Osteoblast (primary cell): Measurements from ENCODE around the gene KCNJ2. TPM values are rescaled to one million over a fixed set of nuclear protein-coding genes. Genes with fewer than 3 reads are reported as not detected.
A peak's percentile ranks its signal among the peaks of the same experiment; 100 is the strongest.

ENCODE experiments used
- DNase-seq: peaks from one replicate; pipeline ENCODE4 v3.0.0; 2011; ENCODE audit warnings: low spot score, mixed read lengths; ENCODE audit not compliant: insufficient read length; ENCODE audit errors: missing footprints
- H2AFZ ChIP-seq: 2 replicates; pipeline ENCODE4 v1.6.0; 2011; ENCODE audit warnings: mild to moderate bottlenecking, low read length
- H3K27ac ChIP-seq: 2 replicates; pipeline ENCODE4 v1.5.1; 2011; ENCODE audit warnings: mild to moderate bottlenecking, low read depth, low read length, moderate library complexity
- H3K27me3 ChIP-seq: 2 replicates; pipeline ENCODE4 v1.6.0; 2012; ENCODE audit warnings: mild to moderate bottlenecking, control low read depth, inconsistent platforms, low read length, moderate library complexity; ENCODE audit not compliant: insufficient read depth
- H3K36me3 ChIP-seq: 2 replicates; pipeline ENCODE4 v1.5.1; 2011; ENCODE audit warnings: mild to moderate bottlenecking, low read length, control low read depth, moderate library complexity; ENCODE audit not compliant: insufficient read depth
- H3K4me1 ChIP-seq: 2 replicates; pipeline ENCODE4 v1.5.1; 2011; ENCODE audit warnings: mild to moderate bottlenecking, low read length, control low read depth, moderate library complexity; ENCODE audit not compliant: insufficient read depth
- H3K4me2 ChIP-seq: 2 replicates; pipeline ENCODE4 v1.6.0; 2011; ENCODE audit warnings: mild to moderate bottlenecking, low read length; ENCODE audit not compliant: insufficient read depth
- H3K4me3 ChIP-seq: fragments of 200-600 bp; sonication (generic); 3 replicates; pipeline ENCODE4 v1.5.1; 2012; ENCODE audit warnings: mild to moderate bottlenecking, low read length, inconsistent platforms; ENCODE audit not compliant: insufficient read depth
- H3K79me2 ChIP-seq: 2 replicates; pipeline ENCODE4 v1.6.0; 2012; ENCODE audit warnings: mild to moderate bottlenecking, low read length, control low read depth, inconsistent platforms; ENCODE audit not compliant: insufficient read depth
- H3K9me3 ChIP-seq: 2 replicates; pipeline ENCODE4 v1.5.1; 2011; ENCODE audit warnings: low read depth, low read length, control low read depth
- H4K20me1 ChIP-seq: 2 replicates; pipeline ENCODE4 v1.6.0; 2012; ENCODE audit warnings: mild to moderate bottlenecking, low read length, control low read depth; ENCODE audit not compliant: insufficient read depth
- CTCF ChIP-seq: IDR thresholded peaks from 2 replicates; pipeline ENCODE4 v1.5.1; 2011; ENCODE audit warnings: mild to moderate bottlenecking, low read depth, low read length, moderate library complexity; ENCODE audit errors: extremely low read depth
- total RNA-seq: library from RNA; depleted of rRNA; stranded (reverse); fragments of >200 nt; gene quantifications from 2 replicates; pipeline ENCODE4 v1.2.3, GENCODE V29; 2012

The KCNJ2 gene
- total RNA-seq, 1 donor: 5.1 TPM

- no peak overlapping the region for H3K27ac ChIP-seq
- no peak overlapping the region for H3K4me2 ChIP-seq
- DNase-seq: no peak
- H3K9me3 ChIP-seq: no peaks in the 10 kb centered on the region
- H3K36me3 ChIP-seq: no peaks in the 10 kb centered on the region
- H3K4me1 ChIP-seq: peaks cover 3% of the 10 kb centered on the region
- TF ChIP-seq CTCF: no peak
- H2AFZ ChIP-seq: no peak overlapping the region
- H4K20me1 ChIP-seq: no peaks in the 10 kb centered on the region
- H3K79me2 ChIP-seq: no peaks in the 10 kb centered on the region
- no peak overlapping the region for H3K4me3 ChIP-seq
- H3K27me3 ChIP-seq: peaks cover 7% of the 10 kb centered on the region
Measured at GRCh38 chr17:70165383-70165782, 3.9 kb upstream of the KCNJ2 start.

- no peaks in the 10 kb centered on the region for H3K79me2 ChIP-seq
- no peaks in the 10 kb centered on the region for H4K20me1 ChIP-seq
- H2AFZ ChIP-seq: no peak overlapping the region
- H3K4me3 ChIP-seq: no peak overlapping the region
- H3K36me3 ChIP-seq: no peaks in the 10 kb centered on the region
- no peak overlapping the region for H3K4me2 ChIP-seq
- H3K27me3 ChIP-seq: peaks cover 17% of the 10 kb centered on the region
- no peak overlapping the region for H3K27ac ChIP-seq
- DNase-seq: no peak
- TF ChIP-seq CTCF: no peak
- H3K4me1 ChIP-seq: peaks cover 3% of the 10 kb centered on the region
- no peaks in the 10 kb centered on the region for H3K9me3 ChIP-seq
Measured at GRCh38 chr17:70166615-70167014, 2.7 kb upstream of the KCNJ2 start.

GRCh38 chr17:70168044-70168976 is 1.0 kb upstream of the KCNJ2 start:
- Histone ChIP-seq H2AFZ (peak overlapping the region; percentile 88), H3K4me1 (peaks cover 3% of the 10 kb centered on the region), H3K36me3 (no peaks in the 10 kb centered on the region), H3K27me3 (peaks cover 17% of the 10 kb centered on the region), H3K27ac (peak overlapping the region; percentile 25), H3K4me2 (peak overlapping the region; percentile 91), H3K9me3 (no peaks in the 10 kb centered on the region), H4K20me1 (no peaks in the 10 kb centered on the region), H3K4me3 (peak overlapping the region; percentile 73), H3K79me2 (no peaks in the 10 kb centered on the region)
- DNase-seq: peak; percentile 86
- peak; percentile 70 for TF ChIP-seq CTCF
